GM19452 (cell line): Measurements from ENCODE around the gene GP1BB.
"Not testable (repeated sequence)": the region's sequence is repeated elsewhere in the genome, so short reads cannot be mapped to it uniquely, and the experiment has no call there.

ENCODE experiments used
- ATAC-seq: cut with Tn5 transposase; IDR thresholded peaks from one replicate; pipeline ENCODE4 v1.9.1; 2021; ENCODE audit not compliant: unreplicated experiment

The GP1BB gene

GRCh38 chr22:19724927-19725661, 1.8 kb downstream of the GP1BB start:
- no peak for ATAC-seq

- ATAC-seq = not testable (repeated sequence)
Measured at GRCh38 chr22:19726064-19726788, 2.9 kb downstream of the GP1BB start.

GRCh38 chr22:19727310-19728150, 4.2 kb downstream of the GP1BB start:
- no peak for ATAC-seq

GRCh38 chr22:19728271-19728670, 4.9 kb downstream of the GP1BB start:
- ATAC-seq = no peak

GRCh38 chr22:19728836-19729235, 5.5 kb downstream of the GP1BB start:
- ATAC-seq = no peak

- no peak for ATAC-seq
Measured at GRCh38 chr22:19729507-19729906, 6.2 kb downstream of the GP1BB start.

- no peak for ATAC-seq
Measured at GRCh38 chr22:19730198-19730597, 6.9 kb downstream of the GP1BB start.

GRCh38 chr22:19730655-19731360, 7.5 kb downstream of the GP1BB start:
- ATAC-seq = no peak

GRCh38 chr22:19731361-19732135, 8.2 kb downstream of the GP1BB start:
- no peak for ATAC-seq

GRCh38 chr22:19732403-19733113, 9.2 kb downstream of the GP1BB start:
- no peak for ATAC-seq

- no peak for ATAC-seq
Measured at GRCh38 chr22:19733755-19734154, 10.4 kb downstream of the GP1BB start.

- no peak for ATAC-seq
Measured at GRCh38 chr22:19734163-19734562, 10.8 kb downstream of the GP1BB start.

- ATAC-seq = no peak
Measured at GRCh38 chr22:19734837-19735382, 11.6 kb downstream of the GP1BB start.

- no peak for ATAC-seq
Measured at GRCh38 chr22:19735665-19736510, 12.5 kb downstream of the GP1BB start.

GRCh38 chr22:19737846-19738663, 14.7 kb downstream of the GP1BB start:
- no peak for ATAC-seq

- ATAC-seq = no peak
Measured at GRCh38 chr22:19738664-19739447, 15.5 kb downstream of the GP1BB start.

- ATAC-seq = no peak
Measured at GRCh38 chr22:19739448-19739895, 16.1 kb downstream of the GP1BB start.
